HG02623 (cell line): ENCODE results near the gene ECPAS.
"Not testable (repeated sequence)": the region's sequence is repeated elsewhere in the genome, so short reads cannot be mapped to it uniquely, and the experiment has no call there.

Experiments
- ATAC-seq: cut with Tn5 transposase; IDR thresholded peaks from one replicate; pipeline ENCODE4 v1.9.1; 2021; ENCODE audit warnings: moderate library complexity; ENCODE audit not compliant: unreplicated experiment

ECPAS gene

GRCh38 chr9:111429175-111429574 is 55.0 kb downstream of the ECPAS start:
- no peak for ATAC-seq

- no peak for ATAC-seq
Measured at GRCh38 chr9:111427186-111427585, 57.0 kb downstream of the ECPAS start.

- ATAC-seq = no peak
Measured at GRCh38 chr9:111423389-111423788, 60.8 kb downstream of the ECPAS start.

GRCh38 chr9:111414406-111414805 is 69.8 kb downstream of the ECPAS start:
- no peak for ATAC-seq

- ATAC-seq = no peak
Measured at GRCh38 chr9:111413996-111414395, 70.2 kb downstream of the ECPAS start.

GRCh38 chr9:111412280-111412679 is 71.9 kb downstream of the ECPAS start:
- no peak for ATAC-seq

GRCh38 chr9:111411266-111411665 is 72.9 kb downstream of the ECPAS start:
- no peak for ATAC-seq

GRCh38 chr9:111407813-111408212 is 76.4 kb downstream of the ECPAS start:
- ATAC-seq = no peak

- no peak for ATAC-seq
Measured at GRCh38 chr9:111405701-111406100, 78.5 kb downstream of the ECPAS start.

- ATAC-seq = not testable (repeated sequence)
Measured at GRCh38 chr9:111401486-111401885, 82.7 kb downstream of the ECPAS start.

- no peak for ATAC-seq
Measured at GRCh38 chr9:111400564-111400898, 83.7 kb downstream of the ECPAS start.

- ATAC-seq = no peak
Measured at GRCh38 chr9:111399772-111400563, 84.2 kb downstream of the ECPAS start.

- ATAC-seq = no peak
Measured at GRCh38 chr9:111399211-111399739, 84.9 kb downstream of the ECPAS start.

- ATAC-seq = no peak
Measured at GRCh38 chr9:111393971-111394370, 90.2 kb downstream of the ECPAS start.

- no peak for ATAC-seq
Measured at GRCh38 chr9:111389406-111389805, 94.8 kb downstream of the ECPAS start.

GRCh38 chr9:111386386-111386785 is 97.8 kb downstream of the ECPAS start:
- peak; percentile 57 for ATAC-seq

- no peak for ATAC-seq
Measured at GRCh38 chr9:111381006-111381405, 103.2 kb downstream of the ECPAS start.

GRCh38 chr9:111375817-111376564 is 108.2 kb downstream of the ECPAS start:
- ATAC-seq = no peak

GRCh38 chr9:111375062-111375461 is 109.1 kb downstream of the ECPAS start:
- ATAC-seq = no peak

GRCh38 chr9:111372297-111372696 is 111.9 kb downstream of the ECPAS start:
- ATAC-seq = no peak

GRCh38 chr9:111366978-111367377 is 117.2 kb downstream of the ECPAS start:
- ATAC-seq = no peak

- ATAC-seq = no peak
Measured at GRCh38 chr9:111362526-111362925, 121.7 kb downstream of the ECPAS start.
